GM23338 (cell line): ENCODE results near the gene IDS.

ENCODE experiments used
- CREB1 ChIP-seq: fragments of 250-450 bp; sonication (Bioruptor Pico); IDR thresholded peaks from 2 replicates; pipeline ENCODE4 v1.5.0; 2020; ENCODE audit warnings: low read depth, mild to moderate bottlenecking, moderate library complexity
- CTCF ChIP-seq, 2 experiments: fragments of 200-600 bp in 1 of 2; sonication (generic) in 1 of 2; conservative IDR thresholded peaks; 2 replicates each; pipeline versions ENCODE4 v1.5.1 to v1.6.1; 2016 to 2017; ENCODE audit warnings: antibody characterized with exemption in 2 of 2, low read depth in 2 of 2, mild to moderate bottlenecking in 2 of 2, moderate library complexity in 1 of 2
- ETS1 ChIP-seq: IDR thresholded peaks from 2 replicates; pipeline ENCODE4 v1.6.1; 2016; ENCODE audit warnings: antibody characterized with exemption
- EZH2 ChIP-seq: fragments of 200-600 bp; sonication (generic); IDR thresholded peaks from one replicate; pipeline ENCODE4 v1.8.0; 2017; ENCODE audit warnings: antibody characterized with exemption, mild to moderate bottlenecking, low read depth; ENCODE audit not compliant: unreplicated experiment
- EZH2phosphoT487 ChIP-seq: fragments of 200-600 bp; sonication (generic); IDR thresholded peaks from one replicate; pipeline ENCODE4 v1.8.1; 2018; ENCODE audit warnings: antibody characterized with exemption; ENCODE audit not compliant: unreplicated experiment
- JUNB ChIP-seq: IDR thresholded peaks from one replicate; pipeline ENCODE4 v1.6.1; 2016; ENCODE audit warnings: antibody characterized with exemption; ENCODE audit not compliant: unreplicated experiment
- NANOG ChIP-seq: IDR thresholded peaks from 2 replicates; pipeline ENCODE4 v1.6.1; 2016; ENCODE audit warnings: antibody characterized with exemption, borderline replicate concordance
- POLR2AphosphoS5 ChIP-seq: IDR thresholded peaks from 2 replicates; pipeline ENCODE4 v1.6.1; 2016; ENCODE audit warnings: antibody characterized with exemption, low read depth
- REST ChIP-seq: IDR thresholded peaks from one replicate; pipeline ENCODE4 v1.6.1; 2018; ENCODE audit warnings: antibody characterized with exemption; ENCODE audit not compliant: unreplicated experiment
- STAT1 ChIP-seq: IDR thresholded peaks from one replicate; pipeline ENCODE4 v1.6.1; 2016; ENCODE audit warnings: antibody characterized with exemption; ENCODE audit not compliant: unreplicated experiment
- ZNF114 ChIP-seq: fragments of 250-450 bp; sonication (Bioruptor Pico); IDR thresholded peaks from 2 replicates; pipeline ENCODE4 v1.5.0; 2020; ENCODE audit warnings: mild to moderate bottlenecking, moderate library complexity
- ZNF331 ChIP-seq: fragments of 250-450 bp; sonication (Bioruptor Pico); IDR thresholded peaks from 2 replicates; pipeline ENCODE4 v1.5.0; 2020; ENCODE audit warnings: low read depth, mild to moderate bottlenecking, moderate library complexity
- ZNF462 ChIP-seq: fragments of 250-450 bp; sonication (Bioruptor Pico); IDR thresholded peaks from 2 replicates; pipeline ENCODE4 v1.5.0; 2020; ENCODE audit warnings: mild to moderate bottlenecking, moderate library complexity

GRCh38 chrX:149467920-149468319, 37.2 kb downstream of the IDS start:
- TF ChIP-seq CTCF (conservative IDR thresholded peaks at IDR 0.05; ENCODE audit: low read depth in 2 of 2) (no peak), POLR2AphosphoS5 (no peak), EZH2 (no peak), CREB1 (CRISPR knock-in tag) (no peak), ETS1 (no peak), REST (no peak), JUNB (no peak), EZH2phosphoT487 (no peak), ZNF462 (CRISPR knock-in tag) (no peak), ZNF114 (CRISPR knock-in tag) (no peak), ZNF331 (CRISPR knock-in tag) (no peak), NANOG (no peak), STAT1 (no peak)
